A549 (cell line): ENCODE data around the gene GXYLT1.

Source experiments
- CTCF ChIP-seq: fragments of >200 bp; sonication (Bioruptor Twin); formaldehyde crosslinking; IDR thresholded peaks from 3 replicates; pipeline ENCODE4 v1.5.1; 2016
- MAX ChIP-seq: IDR thresholded peaks from 2 replicates; pipeline ENCODE4 v1.6.1; 2012
- POLR2A ChIP-seq: IDR thresholded peaks from 2 replicates; pipeline ENCODE4 v1.6.1; 2012; ENCODE audit warnings: mild to moderate bottlenecking, low read length

GRCh38 chr12:42192258-42192657, 47.6 kb upstream of the GXYLT1 start:
- TF ChIP-seq POLR2A: no peak
- no peak for TF ChIP-seq CTCF
- no peak for TF ChIP-seq MAX
